Liver (tissue), 3 donors: ENCODE results near the gene NAPA.
A peak's percentile ranks its signal among the peaks of the same experiment; 100 is the strongest.

Experiments used
- ATF3 ChIP-seq: IDR thresholded peaks from 2 replicates; pipeline ENCODE4 v1.6.1; 2016; ENCODE audit warnings: antibody characterized with exemption
- CTCF ChIP-seq: fragments of 150-350 bp; IDR thresholded peaks from 2 replicates; pipeline ENCODE4 v1.5.1; 2017; ENCODE audit warnings: improper control_type of control experiment, low read depth, low read length; ENCODE audit not compliant: missing input control
- EGR1 ChIP-seq, 2 donors: IDR thresholded peaks; 2 replicates each; pipeline ENCODE4 v1.6.1; 2016 to 2018; ENCODE audit warnings: antibody characterized with exemption in 2 of 2, low read depth in 2 of 2
- GABPA ChIP-seq, 2 donors: IDR thresholded peaks in 1 of 2; conservative IDR thresholded peaks in 1 of 2; 2 replicates each; pipeline ENCODE4 v1.6.1; 2016; ENCODE audit warnings: antibody characterized with exemption in 2 of 2, mild to moderate bottlenecking in 1 of 2, moderate library complexity in 1 of 2
- HNF4A ChIP-seq, 2 donors: conservative IDR thresholded peaks; 2 replicates each; pipeline ENCODE4 v1.6.1; 2016; ENCODE audit warnings: antibody characterized with exemption in 2 of 2, mild to moderate bottlenecking in 2 of 2
- JUND ChIP-seq, 2 donors: IDR thresholded peaks; 2 replicates each; pipeline ENCODE4 v1.6.1; 2016; ENCODE audit warnings: antibody characterized with exemption in 2 of 2
- MAX ChIP-seq: IDR thresholded peaks from 2 replicates; pipeline ENCODE4 v1.6.1; 2016; ENCODE audit warnings: antibody characterized with exemption
- RAD21 ChIP-seq, 2 donors: IDR thresholded peaks; 2 replicates each; pipeline ENCODE4 v1.6.1; 2016; ENCODE audit warnings: antibody characterized with exemption in 2 of 2, mild to moderate bottlenecking in 2 of 2
- SP1 ChIP-seq: IDR thresholded peaks from 2 replicates; pipeline ENCODE4 v1.6.1; 2018; ENCODE audit warnings: antibody characterized with exemption, mild to moderate bottlenecking
- TAF1 ChIP-seq: conservative IDR thresholded peaks from 2 replicates; pipeline ENCODE4 v1.6.1; 2016; ENCODE audit warnings: antibody characterized with exemption, mild to moderate bottlenecking
- TF ChIP-seq, protein P1 (sequence below): IDR thresholded peaks from 2 replicates; pipeline ENCODE4 v1.6.1; 2016; ENCODE audit warnings: antibody characterized with exemption, mild to moderate bottlenecking
- donor health status: healthy.
- donor health status: healthy.

GRCh38 chr19:47471733-47472457, 43.0 kb downstream of the NAPA start, which contains the start of gene SLC8A2:
- TF ChIP-seq GABPA (IDR thresholded peaks at IDR 0.05 in 1 of 2, conservative IDR thresholded peaks at IDR 0.05 in 1 of 2) (no peak), CTCF (no peak), SP1 (no peak), JUND (IDR thresholded peaks at IDR 0.05) (no peak), EGR1 (IDR thresholded peaks at IDR 0.05; ENCODE audit: low read depth in 2 of 2) (no peak), ATF3 (no peak), MAX (no peak), TAF1 (no peak), RAD21 (IDR thresholded peaks at IDR 0.05) (no peak), HNF4A (conservative IDR thresholded peaks at IDR 0.05) (no peak)
- TF ChIP-seq, protein P1, sequence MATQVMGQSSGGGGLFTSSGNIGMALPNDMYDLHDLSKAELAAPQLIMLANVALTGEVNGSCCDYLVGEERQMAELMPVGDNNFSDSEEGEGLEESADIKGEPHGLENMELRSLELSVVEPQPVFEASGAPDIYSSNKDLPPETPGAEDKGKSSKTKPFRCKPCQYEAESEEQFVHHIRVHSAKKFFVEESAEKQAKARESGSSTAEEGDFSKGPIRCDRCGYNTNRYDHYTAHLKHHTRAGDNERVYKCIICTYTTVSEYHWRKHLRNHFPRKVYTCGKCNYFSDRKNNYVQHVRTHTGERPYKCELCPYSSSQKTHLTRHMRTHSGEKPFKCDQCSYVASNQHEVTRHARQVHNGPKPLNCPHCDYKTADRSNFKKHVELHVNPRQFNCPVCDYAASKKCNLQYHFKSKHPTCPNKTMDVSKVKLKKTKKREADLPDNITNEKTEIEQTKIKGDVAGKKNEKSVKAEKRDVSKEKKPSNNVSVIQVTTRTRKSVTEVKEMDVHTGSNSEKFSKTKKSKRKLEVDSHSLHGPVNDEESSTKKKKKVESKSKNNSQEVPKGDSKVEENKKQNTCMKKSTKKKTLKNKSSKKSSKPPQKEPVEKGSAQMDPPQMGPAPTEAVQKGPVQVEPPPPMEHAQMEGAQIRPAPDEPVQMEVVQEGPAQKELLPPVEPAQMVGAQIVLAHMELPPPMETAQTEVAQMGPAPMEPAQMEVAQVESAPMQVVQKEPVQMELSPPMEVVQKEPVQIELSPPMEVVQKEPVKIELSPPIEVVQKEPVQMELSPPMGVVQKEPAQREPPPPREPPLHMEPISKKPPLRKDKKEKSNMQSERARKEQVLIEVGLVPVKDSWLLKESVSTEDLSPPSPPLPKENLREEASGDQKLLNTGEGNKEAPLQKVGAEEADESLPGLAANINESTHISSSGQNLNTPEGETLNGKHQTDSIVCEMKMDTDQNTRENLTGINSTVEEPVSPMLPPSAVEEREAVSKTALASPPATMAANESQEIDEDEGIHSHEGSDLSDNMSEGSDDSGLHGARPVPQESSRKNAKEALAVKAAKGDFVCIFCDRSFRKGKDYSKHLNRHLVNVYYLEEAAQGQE: peak; percentile 97
